ENCODE results near the gene B4GALT1. TPM values are rescaled to one million over a fixed set of nuclear protein-coding genes. Genes with fewer than 3 reads are reported as not detected.

Gene B4GALT1
- total and polyA plus RNA-seq, 2 of the 8 experiments (the other 6 are each of a cell fraction or from before 2014, with no cell fraction given), result 12.8 to 18.2 TPM

- H4K20me1 ChIP-seq (replicated peaks in 1 of 2; ENCODE audit: control insufficient read depth in 1 of 2, insufficient read depth in 2 of 2, low read length in 2 of 2), result no peaks in the 10 kb centered on the region
- ChIA-PET POLR2A (ENCODE audit: partially characterized antibody) (no interaction called here), CTCF (ENCODE audit: partially characterized antibody) (interaction anchor here (0.9 to 1.9 kb wide), 7 partner anchors 8 to 114 kb away, joined by 3 to 7 read pairs (median 3); no protein-coding TSS in a partner anchor)
- no peak overlapping the region for H2BK15ac ChIP-seq (ENCODE audit: low read length)
- no peak overlapping the region for H2BK20ac ChIP-seq (ENCODE audit: low read length)
- H3K23me2 ChIP-seq (ENCODE audit: low read depth, low read length), result no peaks in the 10 kb centered on the region
- no peak overlapping the region for H4K8ac ChIP-seq (ENCODE audit: extremely low read depth, insufficient read depth, low read length)
- no peak overlapping the region for H3K18ac ChIP-seq (ENCODE audit: extremely low read depth, low read length)
- no peak overlapping the region for H2BK12ac ChIP-seq (ENCODE audit: low read depth, low read length)
- H3K4me2 ChIP-seq (ENCODE audit: insufficient read depth in 1 of 2, low read depth in 2 of 2, low read length in 2 of 2), result no peak overlapping the region
- no peaks in the 10 kb centered on the region for H3K36me3 ChIP-seq (ENCODE audit: control insufficient read depth in 2 of 4, insufficient read depth in 4 of 4, low read length in 3 of 4)
- WGBS, 2 experiments (ENCODE audit: extremely low coverage in 1 of 2, insufficient coverage in 1 of 2, insufficient read length in 1 of 2, insufficient replicate concordance in 2 of 2, low coverage in 1 of 2, low lambda C conversion rate in 2 of 2, missing lambda C conversion rate in 1 of 2), result 88% methylated on average over 1 of the region's 1 CpG; no CpG with 5 or more reads in 1 of the 2 experiments
- no peaks in the 10 kb centered on the region for H3K9me3 ChIP-seq (ENCODE audit: insufficient read depth in 2 of 2, low read depth in 1 of 2, low read length in 1 of 2)
- DNase-seq (ENCODE audit: low read depth in 1 of 2, low spot score in 2 of 2) (no peak), FAIRE-seq (no peak)
- H2BK5ac ChIP-seq (ENCODE audit: low read depth, low read length), result no peak overlapping the region
- H3K9ac ChIP-seq (replicated peaks in 1 of 4; ENCODE audit: extremely low read depth in 1 of 4, low read depth in 3 of 4, low read length in 3 of 4), result no peak overlapping the region
- no peak overlapping the region for H3K4ac ChIP-seq (replicated peaks; ENCODE audit: insufficient read length, low read depth, low read length)
- no peak for TF ChIP-seq POLR2AphosphoS5 (IDR thresholded peaks at IDR 0.05; ENCODE audit: low read depth, low read length)
- TF ChIP-seq EP300 (IDR thresholded peaks at IDR 0.05; ENCODE audit: borderline replicate concordance in 1 of 2, low read depth in 2 of 2, low read length in 2 of 2), result no peak
- no peak for TF ChIP-seq RFX5 (IDR thresholded peaks at IDR 0.05; ENCODE audit: borderline replicate concordance, low read depth, low read length)
- no peak for TF ChIP-seq EZH2 (IDR thresholded peaks at IDR 0.05; ENCODE audit: low read depth, low read length, severe bottlenecking)
- TF ChIP-seq RNF2 (IDR thresholded peaks at IDR 0.05; ENCODE audit: borderline replicate concordance, low read depth, low read length, missing control alignments, poor library complexity, severe bottlenecking), result no peak
- no peak for TF ChIP-seq SIN3A (conservative IDR thresholded peaks at IDR 0.05 in 1 of 2, IDR thresholded peaks at IDR 0.05 in 1 of 2; ENCODE audit: low read depth in 1 of 2, low read length in 2 of 2)
- TF ChIP-seq MAX (IDR thresholded peaks at IDR 0.05), result no peak
- TF ChIP-seq E2F6 (IDR thresholded peaks at IDR 0.05), result no peak
- TF ChIP-seq SRF (IDR thresholded peaks at IDR 0.05; ENCODE audit: low read depth, low read length), result no peak
- no peak for TF ChIP-seq ATF3 (IDR thresholded peaks at IDR 0.05; ENCODE audit: insufficient read depth, low read depth, low read length)
- TF ChIP-seq EGR1 (IDR thresholded peaks at IDR 0.05; ENCODE audit: borderline replicate concordance, low read depth, low read length), result no peak
- H3K4me1 ChIP-seq (replicated peaks in 1 of 4; ENCODE audit: control insufficient read depth in 3 of 4, insufficient read depth in 4 of 4, low read length in 3 of 4), result no peaks in the 10 kb centered on the region
- H3K79me1 ChIP-seq (ENCODE audit: low read depth, low read length), result no peaks in the 10 kb centered on the region
- H2AFZ ChIP-seq (ENCODE audit: low read length), result no peak overlapping the region
- H3K79me2 ChIP-seq (ENCODE audit: control insufficient read depth in 1 of 2, insufficient read depth in 2 of 2, low read length in 2 of 2), result no peaks in the 10 kb centered on the region
- no peak overlapping the region for H3K14ac ChIP-seq (ENCODE audit: insufficient read length)
- H2BK120ac ChIP-seq (replicated peaks; ENCODE audit: low read depth, low read length), result no peak overlapping the region
- no peak overlapping the region for H3K4me3 ChIP-seq (ENCODE audit: extremely low read depth in 1 of 4, insufficient read depth in 2 of 4, low read depth in 3 of 4, low read length in 4 of 4)
- no peak overlapping the region for H3K27ac ChIP-seq (ENCODE audit: low read depth, low read length)
- H3K56ac ChIP-seq (replicated peaks; ENCODE audit: insufficient read length, low read depth, low read length), result no peak overlapping the region
- H4K5ac ChIP-seq (ENCODE audit: insufficient read length, low read depth, low read length), result no peak overlapping the region
- no peaks in the 10 kb centered on the region for H3K27me3 ChIP-seq (replicated peaks in 1 of 4; ENCODE audit: control insufficient read depth in 3 of 4, extremely low read depth in 1 of 4, insufficient read depth in 3 of 4, low read length in 3 of 4)
- no peak overlapping the region for H4K91ac ChIP-seq (replicated peaks; ENCODE audit: insufficient read length, low read length)
- no peak overlapping the region for H2AK5ac ChIP-seq (ENCODE audit: low read depth, low read length)
- H3K23ac ChIP-seq (ENCODE audit: insufficient read length), result no peak overlapping the region
These were observed 42.3 kb upstream of the B4GALT1 start for GRCh38 chr9:33209394-33209793.
